ENCODE data around the gene TEX35.

TEX35 gene

GRCh38 chr1:178520803-178521202 lies 7.9 kb downstream of the TEX35 start:
- Histone ChIP-seq H3K27me3 (ENCODE audit: insufficient read depth, insufficient read length) (no peaks in the 10 kb centered on the region), H3K4me1 (ENCODE audit: insufficient read depth, insufficient read length) (no peaks in the 10 kb centered on the region), H3K9me3 (ENCODE audit: insufficient read depth, low read length) (no peaks in the 10 kb centered on the region), H3K9ac (ENCODE audit: insufficient read length, low read depth) (no peak overlapping the region), H3K36me3 (ENCODE audit: insufficient read depth, insufficient read length, low read length) (no peaks in the 10 kb centered on the region), H3K4me3 (ENCODE audit: insufficient read length, low read depth) (no peak overlapping the region)
- no peak for TF ChIP-seq ZNF274 (IDR thresholded peaks at IDR 0.05; ENCODE audit: low read depth, low read length)
- no peak for TF ChIP-seq YY1 (IDR thresholded peaks at IDR 0.05; ENCODE audit: insufficient read depth, insufficient read length)
- TF ChIP-seq SUZ12 (IDR thresholded peaks at IDR 0.05; ENCODE audit: extremely low read depth, insufficient read depth, insufficient read length), result no peak
- DNase-seq (ENCODE audit: low read depth, low spot score), result no peak

- no peaks in the 10 kb centered on the region for H3K4me1 ChIP-seq (ENCODE audit: insufficient read depth, insufficient read length)
- no peaks in the 10 kb centered on the region for H3K27me3 ChIP-seq (ENCODE audit: insufficient read depth, insufficient read length)
- no peak for DNase-seq (ENCODE audit: low read depth, low spot score)
- H3K36me3 ChIP-seq (ENCODE audit: insufficient read depth, insufficient read length, low read length), result no peaks in the 10 kb centered on the region
- no peak overlapping the region for H3K9ac ChIP-seq (ENCODE audit: insufficient read length, low read depth)
- no peak for TF ChIP-seq YY1 (IDR thresholded peaks at IDR 0.05; ENCODE audit: insufficient read depth, insufficient read length)
- TF ChIP-seq ZNF274 (IDR thresholded peaks at IDR 0.05; ENCODE audit: low read depth, low read length), result no peak
- no peak for TF ChIP-seq SUZ12 (IDR thresholded peaks at IDR 0.05; ENCODE audit: extremely low read depth, insufficient read depth, insufficient read length)
- no peaks in the 10 kb centered on the region for H3K9me3 ChIP-seq (ENCODE audit: insufficient read depth, low read length)
- H3K4me3 ChIP-seq (ENCODE audit: insufficient read length, low read depth), result no peak overlapping the region
These were observed 8.3 kb downstream of the TEX35 start for GRCh38 chr1:178521241-178521640.

- Histone ChIP-seq H3K9ac (ENCODE audit: insufficient read length, low read depth) (no peak overlapping the region), H3K36me3 (ENCODE audit: insufficient read depth, insufficient read length, low read length) (no peaks in the 10 kb centered on the region), H3K27me3 (ENCODE audit: insufficient read depth, insufficient read length) (no peaks in the 10 kb centered on the region), H3K4me3 (ENCODE audit: insufficient read length, low read depth) (no peak overlapping the region), H3K4me1 (ENCODE audit: insufficient read depth, insufficient read length) (peaks cover 10% of the 10 kb centered on the region), H3K9me3 (ENCODE audit: insufficient read depth, low read length) (no peaks in the 10 kb centered on the region)
- TF ChIP-seq YY1 (IDR thresholded peaks at IDR 0.05; ENCODE audit: insufficient read depth, insufficient read length) (no peak), SUZ12 (IDR thresholded peaks at IDR 0.05; ENCODE audit: extremely low read depth, insufficient read depth, insufficient read length) (no peak), ZNF274 (IDR thresholded peaks at IDR 0.05; ENCODE audit: low read depth, low read length) (no peak)
- no peak for DNase-seq (ENCODE audit: low read depth, low spot score)
These were observed 14.2 kb downstream of the TEX35 start for GRCh38 chr1:178527117-178527516.

- no peak for DNase-seq (ENCODE audit: low read depth, low spot score)
- no peak overlapping the region for H3K9ac ChIP-seq (ENCODE audit: insufficient read length, low read depth)
- TF ChIP-seq YY1 (IDR thresholded peaks at IDR 0.05; ENCODE audit: insufficient read depth, insufficient read length) (no peak), ZNF274 (IDR thresholded peaks at IDR 0.05; ENCODE audit: low read depth, low read length) (no peak), SUZ12 (IDR thresholded peaks at IDR 0.05; ENCODE audit: extremely low read depth, insufficient read depth, insufficient read length) (no peak)
These were observed 15.5 kb downstream of the TEX35 start for GRCh38 chr1:178528228-178528952.

GRCh38 chr1:178528953-178529335 lies 16.0 kb downstream of the TEX35 start:
- Histone ChIP-seq H3K4me1 (ENCODE audit: insufficient read depth, insufficient read length) (peaks cover 10% of the 10 kb centered on the region), H3K4me3 (ENCODE audit: insufficient read length, low read depth) (no peak overlapping the region), H3K36me3 (ENCODE audit: insufficient read depth, insufficient read length, low read length) (no peaks in the 10 kb centered on the region), H3K9ac (ENCODE audit: insufficient read length, low read depth) (no peak overlapping the region), H3K9me3 (ENCODE audit: insufficient read depth, low read length) (no peaks in the 10 kb centered on the region), H3K27me3 (ENCODE audit: insufficient read depth, insufficient read length) (no peaks in the 10 kb centered on the region)
- TF ChIP-seq SUZ12 (IDR thresholded peaks at IDR 0.05; ENCODE audit: extremely low read depth, insufficient read depth, insufficient read length) (no peak), ZNF274 (IDR thresholded peaks at IDR 0.05; ENCODE audit: low read depth, low read length) (no peak), YY1 (IDR thresholded peaks at IDR 0.05; ENCODE audit: insufficient read depth, insufficient read length) (no peak)
- no peak for DNase-seq (ENCODE audit: low read depth, low spot score)

More at GRCh38 chr1:178528228-178528952, 15.5 kb downstream of the TEX35 start:
- H3K4me3 ChIP-seq (ENCODE audit: insufficient read length, low read depth), result no peak overlapping the region
- peaks cover 10% of the 10 kb centered on the region for H3K4me1 ChIP-seq (ENCODE audit: insufficient read depth, insufficient read length)
- H3K9me3 ChIP-seq (ENCODE audit: insufficient read depth, low read length), result no peaks in the 10 kb centered on the region
- no peaks in the 10 kb centered on the region for H3K36me3 ChIP-seq (ENCODE audit: insufficient read depth, insufficient read length, low read length)
- H3K27me3 ChIP-seq (ENCODE audit: insufficient read depth, insufficient read length), result no peaks in the 10 kb centered on the region

- DNase-seq (ENCODE audit: low read depth, low spot score), result no peak
- Histone ChIP-seq H3K36me3 (ENCODE audit: insufficient read depth, insufficient read length, low read length) (no peaks in the 10 kb centered on the region), H3K27me3 (ENCODE audit: insufficient read depth, insufficient read length) (no peaks in the 10 kb centered on the region), H3K9me3 (ENCODE audit: insufficient read depth, low read length) (no peaks in the 10 kb centered on the region), H3K4me1 (ENCODE audit: insufficient read depth, insufficient read length) (peaks cover 10% of the 10 kb centered on the region), H3K9ac (ENCODE audit: insufficient read length, low read depth) (no peak overlapping the region), H3K4me3 (ENCODE audit: insufficient read length, low read depth) (no peak overlapping the region)
- TF ChIP-seq YY1 (IDR thresholded peaks at IDR 0.05; ENCODE audit: insufficient read depth, insufficient read length), result no peak
- no peak for TF ChIP-seq ZNF274 (IDR thresholded peaks at IDR 0.05; ENCODE audit: low read depth, low read length)
- TF ChIP-seq SUZ12 (IDR thresholded peaks at IDR 0.05; ENCODE audit: extremely low read depth, insufficient read depth, insufficient read length), result no peak
These were observed 16.6 kb downstream of the TEX35 start for GRCh38 chr1:178529364-178530036.

- peaks cover 10% of the 10 kb centered on the region for H3K4me1 ChIP-seq (ENCODE audit: insufficient read depth, insufficient read length)
- H3K4me3 ChIP-seq (ENCODE audit: insufficient read length, low read depth), result no peak overlapping the region
- H3K9me3 ChIP-seq (ENCODE audit: insufficient read depth, low read length), result no peaks in the 10 kb centered on the region
- no peaks in the 10 kb centered on the region for H3K36me3 ChIP-seq (ENCODE audit: insufficient read depth, insufficient read length, low read length)
- DNase-seq (ENCODE audit: low read depth, low spot score), result no peak
- H3K9ac ChIP-seq (ENCODE audit: insufficient read length, low read depth), result no peak overlapping the region
- TF ChIP-seq ZNF274 (IDR thresholded peaks at IDR 0.05; ENCODE audit: low read depth, low read length) (no peak), YY1 (IDR thresholded peaks at IDR 0.05; ENCODE audit: insufficient read depth, insufficient read length) (no peak), SUZ12 (IDR thresholded peaks at IDR 0.05; ENCODE audit: extremely low read depth, insufficient read depth, insufficient read length) (no peak)
- no peaks in the 10 kb centered on the region for H3K27me3 ChIP-seq (ENCODE audit: insufficient read depth, insufficient read length)
These were observed 17.1 kb downstream of the TEX35 start for GRCh38 chr1:178530037-178530402.

All from NT2/D1 (cell line).